Prostate gland (tissue), 2 donors: ENCODE measurements around the gene DPH1.
A peak's percentile ranks its signal among the peaks of the same experiment; 100 is the strongest.

Experiments
- CTCF ChIP-seq, 4 experiments: fragments of 200-600 bp in 2 of 4; fragments of 450-650 bp in 2 of 4; sonication (generic) in 2 of 4; IDR thresholded peaks; 1 replicate in 3 of 4; 2 replicates in 1 of 4; pipeline ENCODE4 v1.5.1; 2016 to 2019; ENCODE audit warnings: antibody characterized with exemption in 4 of 4, mild to moderate bottlenecking in 2 of 4, moderate library complexity in 2 of 4
- POLR2A ChIP-seq: fragments of 450-650 bp; IDR thresholded peaks from one replicate; pipeline ENCODE4 v1.6.1; 2016; ENCODE audit warnings: antibody characterized with exemption, mild to moderate bottlenecking
- POLR2AphosphoS5 ChIP-seq: sonication (generic); formaldehyde crosslinking; IDR thresholded peaks from one replicate; pipeline ENCODE4 v1.6.1; 2017; ENCODE audit warnings: antibody characterized with exemption

DNA sequence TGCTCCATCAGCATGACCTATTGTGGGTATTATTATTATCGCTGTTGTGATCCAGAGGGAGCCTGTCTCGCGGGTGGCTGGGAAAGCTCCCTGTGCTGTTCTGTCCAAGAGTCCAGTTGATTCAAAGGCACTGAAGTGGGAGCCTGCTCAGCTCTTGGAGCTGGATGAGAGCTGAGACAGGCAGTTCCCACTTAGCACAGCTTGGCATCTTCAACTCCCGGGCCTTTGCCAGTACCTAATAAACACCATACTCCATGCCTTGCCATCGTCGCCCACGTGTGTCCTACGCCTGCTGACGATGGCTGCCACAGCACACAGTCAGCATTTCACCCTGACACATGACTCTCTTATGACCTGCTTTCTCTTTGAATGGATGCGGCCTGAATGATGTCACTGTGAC lies 37.4 kb upstream of the DPH1 start:
- no peak for TF ChIP-seq CTCF (IDR thresholded peaks at IDR 0.05)
- peak; percentile 45 for TF ChIP-seq POLR2AphosphoS5
- no peak for TF ChIP-seq POLR2A
